Uterus (tissue), 4 donors: ENCODE data around the gene FARP2. TPM values are rescaled to one million over a fixed set of nuclear protein-coding genes. Genes with fewer than 3 reads are reported as not detected.

Experiments used
- DNase-seq, 2 donors: peaks; one replicate each; pipeline ENCODE4 v3.0.0-alpha.2; 2019 to 2020
- H3K27ac ChIP-seq, 2 donors: fragments of 200-600 bp; sonication (generic); 1 replicate in 1 of 2; 2 replicates in 1 of 2; pipeline ENCODE4 v1.5.1; 2016 to 2018
- H3K27me3 ChIP-seq, 2 donors: fragments of 200-600 bp; sonication (generic); one replicate each; pipeline ENCODE4 v1.5.1; 2018 to 2019; ENCODE audit warnings: control low read depth in 1 of 2
- H3K36me3 ChIP-seq, 2 donors: fragments of 200-600 bp; sonication (generic); one replicate each; pipeline ENCODE4 v1.5.1; 2019; ENCODE audit warnings: control low read depth in 1 of 2
- H3K4me1 ChIP-seq, 2 donors: fragments of 200-600 bp; sonication (generic); one replicate each; pipeline ENCODE4 v1.5.1; 2018 to 2019; ENCODE audit warnings: control low read depth in 1 of 2
- H3K4me3 ChIP-seq, 2 donors: fragments of 200-600 bp; sonication (generic); 1 replicate in 1 of 2; 2 replicates in 1 of 2; pipeline ENCODE4 v1.5.1; 2018 to 2019; ENCODE audit warnings: mild to moderate bottlenecking in 1 of 2
- H3K9me3 ChIP-seq, 2 donors: fragments of 200-600 bp; sonication (generic); one replicate each; pipeline ENCODE4 v1.5.1; 2019; ENCODE audit warnings: control low read depth in 1 of 2
- CTCF ChIP-seq, 4 experiments: fragments of 200-600 bp in 2 of 4; fragments of 450-650 bp in 2 of 4; sonication (generic) in 2 of 4; IDR thresholded peaks; one replicate each; pipeline ENCODE4 v1.5.1; 2016 to 2019; ENCODE audit warnings: antibody characterized with exemption in 4 of 4, mild to moderate bottlenecking in 2 of 4, moderate library complexity in 1 of 4
- POLR2A ChIP-seq, 2 donors: fragments of 450-650 bp; IDR thresholded peaks; one replicate each; pipeline ENCODE4 v1.6.1; 2016; ENCODE audit warnings: antibody characterized with exemption in 2 of 2, mild to moderate bottlenecking in 1 of 2, moderate library complexity in 1 of 2
- intact Hi-C: fragments of 100-400 bp; cut with DNase I; formaldehyde crosslinking; loops from one replicate; pipeline ENCODE4 v1.15.1; 2023; ENCODE audit warnings: low total_unique reads
- total RNA-seq, 4 donors: library from RNA; depleted of rRNA in 3 of 4; stranded (reverse); fragments of >200 nt in 3 of 4; gene quantifications; one replicate each; pipeline versions ENCODE4 v1.1.0 to v1.2.4, GENCODE V29; 2014 to 2023
- donor health status: DM: yes; HTN: yes; CAD: no.

The FARP2 gene
- total RNA-seq, 4 donors from 2014 or later = 20.0 to 92.0 (median 40.6) TPM

- Histone ChIP-seq H3K9me3 (no peaks in the 10 kb centered on the region), H3K4me1 (no peaks in the 10 kb centered on the region), H3K27me3 (no peaks in the 10 kb centered on the region), H3K27ac (no peak overlapping the region), H3K36me3 (no peaks in the 10 kb centered on the region), H3K4me3 (no peak overlapping the region)
- intact Hi-C loops = no loop called here
- no peak for DNase-seq
- no peak for TF ChIP-seq CTCF (IDR thresholded peaks at IDR 0.05)
- TF ChIP-seq POLR2A (IDR thresholded peaks at IDR 0.05) = no peak
Observed at GRCh38 chr2:241535871-241536655, 180.0 kb downstream of the FARP2 start.

GRCh38 chr2:241538838-241539615 is 182.9 kb downstream of the FARP2 start:
- no peaks in the 10 kb centered on the region for H3K36me3 ChIP-seq
- H3K4me3 ChIP-seq = no peak overlapping the region
- DNase-seq = no peak
- peaks cover 0 to 7% of the 10 kb centered on the region in 2 donors for H3K4me1 ChIP-seq
- intact Hi-C loops = no loop called here
- TF ChIP-seq POLR2A (IDR thresholded peaks at IDR 0.05) = no peak
- no peak for TF ChIP-seq CTCF (IDR thresholded peaks at IDR 0.05)
- no peaks in the 10 kb centered on the region for H3K27me3 ChIP-seq
- H3K9me3 ChIP-seq = no peaks in the 10 kb centered on the region
- no peak overlapping the region for H3K27ac ChIP-seq

- peaks cover 0 to 7% of the 10 kb centered on the region in 2 donors for H3K4me1 ChIP-seq
- intact Hi-C loops = no loop called here
- TF ChIP-seq CTCF (IDR thresholded peaks at IDR 0.05) (no peak), POLR2A (IDR thresholded peaks at IDR 0.05) (no peak)
- DNase-seq = no peak
- no peak overlapping the region for H3K4me3 ChIP-seq
- H3K9me3 ChIP-seq = no peaks in the 10 kb centered on the region
- no peaks in the 10 kb centered on the region for H3K36me3 ChIP-seq
- peak overlapping the region in 1 of 2 donors; percentile 9 for H3K27ac ChIP-seq
- H3K27me3 ChIP-seq = no peaks in the 10 kb centered on the region
Observed at GRCh38 chr2:241539616-241540374, 183.7 kb downstream of the FARP2 start.

- no peak for TF ChIP-seq CTCF (IDR thresholded peaks at IDR 0.05)
- TF ChIP-seq POLR2A (IDR thresholded peaks at IDR 0.05) = no peak
- Histone ChIP-seq H3K27ac (peak overlapping the region in 1 of 2 donors; percentile 66), H3K4me3 (peak overlapping the region; percentile 10 to 35), H3K27me3 (no peaks in the 10 kb centered on the region), H3K36me3 (no peaks in the 10 kb centered on the region), H3K4me1 (peaks cover 0 to 7% of the 10 kb centered on the region in 2 donors), H3K9me3 (no peaks in the 10 kb centered on the region)
- no peak for DNase-seq
- intact Hi-C loops = no loop called here
Observed at GRCh38 chr2:241540401-241540770, 184.3 kb downstream of the FARP2 start.
